Naive thymus-derived CD4-positive, alpha-beta T cell (primary cell): Measurements from ENCODE around the gene RNF149. TPM values are rescaled to one million over a fixed set of nuclear protein-coding genes. Genes with fewer than 3 reads are reported as not detected.

ENCODE experiments used
- ATAC-seq: fragments of 150-1000 bp; cut with Tn5 transposase; 2 replicates; pipeline ENCODE4 v1.10.0; 2021; ENCODE audit warnings: mild to moderate bottlenecking, moderate library complexity
- CTCF ChIA-PET: fragments of 350-600 bp; sonication (Branson Sonifier 250); formaldehyde crosslinking; loops from one replicate; lab custom pipeline; 2021; ENCODE audit warnings: antibody characterized with exemption; lab: Charles Lee
- POLR2A ChIA-PET: fragments of 350-600 bp; sonication (Branson Sonifier 250); formaldehyde crosslinking; loops from one replicate; lab custom pipeline; 2021; ENCODE audit warnings: antibody characterized with exemption, inconsistent platforms; lab: Charles Lee
- DNase-seq, 9 donors: peaks; one replicate each; pipeline versions ENCODE4 v3.0.0 to v3.0.0-alpha.2; 2020 to 2022; ENCODE audit warnings: mixed read lengths in 1 of 9
- H3K27ac ChIP-seq: one replicate; pipeline ENCODE4 v1.7.0; 2013; ENCODE audit warnings: mild to moderate bottlenecking, low read depth, low read length, moderate library complexity
- H3K27me3 ChIP-seq, 2 donors: one replicate each; pipeline ENCODE4 v1.7.0; 2013; ENCODE audit warnings: low read length in 2 of 2, mild to moderate bottlenecking in 2 of 2, moderate library complexity in 2 of 2; ENCODE audit not compliant: control insufficient read depth in 2 of 2, insufficient read depth in 2 of 2
- H3K36me3 ChIP-seq, 3 experiments: 1 replicate in 2 of 3; 2 replicates in 1 of 3; pipeline ENCODE4 v1.7.0; 2013; ENCODE audit warnings: low read length in 3 of 3, mild to moderate bottlenecking in 3 of 3, moderate library complexity in 1 of 3; ENCODE audit not compliant: insufficient read depth in 3 of 3, control insufficient read depth in 2 of 3
- H3K4me1 ChIP-seq, 2 donors: one replicate each; pipeline ENCODE4 v1.7.0; 2013; ENCODE audit warnings: low read length in 2 of 2, mild to moderate bottlenecking in 2 of 2, moderate library complexity in 1 of 2; ENCODE audit not compliant: control insufficient read depth in 2 of 2, insufficient read depth in 2 of 2
- H3K4me3 ChIP-seq: 2 replicates; pipeline ENCODE4 v1.7.0; 2013; ENCODE audit warnings: mild to moderate bottlenecking, low read length
- H3K9me3 ChIP-seq, 3 experiments: 1 replicate in 2 of 3; 2 replicates in 1 of 3; pipeline ENCODE4 v1.7.0; 2013; ENCODE audit warnings: low read length in 3 of 3; ENCODE audit not compliant: control insufficient read depth in 2 of 3
- H3K27ac Mint-ChIP-seq, 9 donors: one replicate each; pipeline ENCODE4 v1.8.0; 2020 to 2022; ENCODE audit warnings: mixed read lengths in 9 of 9, mild to moderate bottlenecking in 8 of 9, moderate library complexity in 5 of 9, inconsistent platforms in 2 of 9
- H3K27me3 Mint-ChIP-seq, 5 donors: one replicate each; pipeline ENCODE4 v1.8.0; 2021 to 2022; ENCODE audit warnings: mixed read lengths in 5 of 5, mild to moderate bottlenecking in 1 of 5
- H3K36me3 Mint-ChIP-seq, 5 donors: one replicate each; pipeline ENCODE4 v1.8.0; 2020 to 2022; ENCODE audit warnings: mixed read lengths in 5 of 5, mild to moderate bottlenecking in 3 of 5, inconsistent platforms in 1 of 5
- H3K4me1 Mint-ChIP-seq, 7 donors: one replicate each; pipeline ENCODE4 v1.8.0; 2020 to 2022; ENCODE audit warnings: mixed read lengths in 7 of 7, mild to moderate bottlenecking in 3 of 7, inconsistent platforms in 1 of 7
- H3K4me3 Mint-ChIP-seq, 10 donors: one replicate each; pipeline ENCODE4 v1.8.0; 2020 to 2022; ENCODE audit warnings: mild to moderate bottlenecking in 10 of 10, mixed read lengths in 10 of 10, moderate library complexity in 6 of 10, inconsistent platforms in 2 of 10
- H3K9me3 Mint-ChIP-seq, 11 donors: one replicate each; pipeline ENCODE4 v1.8.0; 2020 to 2022; ENCODE audit warnings: mixed read lengths in 11 of 11, mild to moderate bottlenecking in 4 of 11, inconsistent platforms in 1 of 11, moderate library complexity in 1 of 11
- intact Hi-C, 2 donors: fragments of 100-400 bp; cut with micrococcal nuclease; formaldehyde crosslinking; loops; one replicate each; pipeline ENCODE4 v1.15.1; 2023
- polyA plus RNA-seq, 2 donors: library from polyadenylated mRNA; unstranded; fragments of 300-500 nt; fragmentation: Illumina TruSeq; gene quantifications; one replicate each; pipeline ENCODE4 v1.2.3, GENCODE V29; 2021
- total RNA-seq, 6 experiments: library from RNA in 5 of 6; stranded (reverse) in 5 of 6; gene quantifications; 1 replicate in 5 of 6; 2 replicates in 1 of 6; pipeline ENCODE4 v1.2.3 and lab custom pipeline; 2021 to 2026

RNF149 gene
- total and polyA plus RNA-seq, 7 experiments from 2014 or later, result 45.2 to 159 (median 112) TPM

DNA sequence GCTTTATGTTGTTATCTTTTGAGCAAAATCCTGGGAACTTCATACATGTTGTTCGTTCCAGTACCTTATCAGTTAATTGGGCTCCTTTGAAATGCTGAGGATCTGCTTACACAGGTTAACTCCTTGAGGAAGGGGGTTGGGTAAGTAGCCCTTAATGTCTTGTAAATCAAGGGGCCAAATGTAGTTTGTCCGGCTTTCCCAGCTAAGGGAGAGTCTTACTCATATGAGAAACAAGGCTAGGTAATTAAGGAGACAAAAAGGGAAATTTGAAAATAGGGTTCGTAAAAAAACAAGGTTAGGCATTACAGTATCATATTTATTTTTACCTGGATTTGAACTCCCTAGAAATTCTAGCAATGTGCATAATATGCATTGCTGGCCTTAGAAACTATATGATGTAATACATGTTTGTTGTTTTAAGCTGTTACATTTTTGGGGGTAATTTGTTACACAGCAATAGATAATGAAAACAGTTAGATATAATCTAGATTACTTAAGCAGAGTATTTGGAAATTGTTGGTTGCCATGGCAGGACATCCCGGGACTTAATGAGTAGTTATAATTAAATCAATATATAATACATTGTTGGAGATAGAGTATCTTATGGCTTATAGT, 30.9 kb upstream of the RNF149 start:
- CTCF ChIA-PET, result no interaction called here
- no peak overlapping the region for H3K27ac Mint-ChIP-seq

DNA sequence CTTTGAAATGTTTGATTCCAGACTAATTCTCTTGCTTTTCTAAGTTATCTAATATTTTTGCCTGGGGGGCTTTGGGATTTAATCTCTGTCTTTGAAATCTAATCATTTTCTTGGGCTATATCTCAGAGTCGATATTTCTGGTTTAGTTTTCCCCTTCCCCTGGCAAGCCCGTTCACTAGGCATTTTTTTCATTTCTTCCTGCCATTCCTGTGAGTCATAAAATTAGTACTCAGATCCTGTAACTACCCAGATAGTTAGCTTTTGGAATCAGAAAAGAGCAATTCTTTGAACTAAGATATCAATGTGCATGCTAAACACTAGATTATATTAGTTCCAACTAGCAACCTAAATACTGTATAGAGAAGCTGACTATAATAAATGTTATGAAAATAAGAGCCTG, 29.4 kb upstream of the RNF149 start:
- peaks cover 25 to 63% (median 50%) of the 10 kb centered on the region in 7 donors for H3K4me1 Mint-ChIP-seq
- no peak for DNase-seq
- POLR2A ChIA-PET, result no interaction called here
- Histone ChIP-seq H3K4me3 (no peak overlapping the region), H3K27ac (no peak overlapping the region), H3K36me3 (no peaks in the 10 kb centered on the region), H3K27me3 (no peaks in the 10 kb centered on the region), H3K4me1 (peaks cover 6 to 42% of the 10 kb centered on the region in 2 donors), H3K9me3 (no peaks in the 10 kb centered on the region)
- no peak for ATAC-seq
- peaks cover 0 to 10% (median 0%) of the 10 kb centered on the region in 5 donors for H3K27me3 Mint-ChIP-seq
- intact Hi-C loops, result no loop called here
- H3K36me3 Mint-ChIP-seq, result peaks cover 0 to 4% (median 0%) of the 10 kb centered on the region in 5 donors
- H3K4me3 Mint-ChIP-seq, result no peak overlapping the region
- peak overlapping the region in 1 of 9 donors; percentile 24 for H3K27ac Mint-ChIP-seq
- no peaks in the 10 kb centered on the region for H3K9me3 Mint-ChIP-seq
- CTCF ChIA-PET, result interaction anchor here (0.6 to 1.0 kb wide), 3 partner anchors 64 to 354 kb away, joined by 3 to 4 read pairs (median 3); no protein-coding TSS in a partner anchor

More for the DNA sequence above, 30.9 kb upstream of the RNF149 start:
- intact Hi-C loops, result no loop called here
- Mint-ChIP-seq H3K4me1 (peaks cover 24 to 50% (median 39%) of the 10 kb centered on the region in 7 donors), H3K27me3 (peaks cover 0 to 15% (median 0%) of the 10 kb centered on the region in 5 donors), H3K9me3 (no peaks in the 10 kb centered on the region), H3K4me3 (no peak overlapping the region), H3K36me3 (peaks cover 0 to 4% (median 0%) of the 10 kb centered on the region in 5 donors)
- Histone ChIP-seq H3K27ac (no peak overlapping the region), H3K9me3 (no peaks in the 10 kb centered on the region), H3K36me3 (no peaks in the 10 kb centered on the region), H3K4me3 (no peak overlapping the region), H3K4me1 (peaks cover 6 to 27% of the 10 kb centered on the region in 2 donors), H3K27me3 (no peaks in the 10 kb centered on the region)
- ATAC-seq, result no peak
- DNase-seq, result no peak
- POLR2A ChIA-PET, result no interaction called here

DNA sequence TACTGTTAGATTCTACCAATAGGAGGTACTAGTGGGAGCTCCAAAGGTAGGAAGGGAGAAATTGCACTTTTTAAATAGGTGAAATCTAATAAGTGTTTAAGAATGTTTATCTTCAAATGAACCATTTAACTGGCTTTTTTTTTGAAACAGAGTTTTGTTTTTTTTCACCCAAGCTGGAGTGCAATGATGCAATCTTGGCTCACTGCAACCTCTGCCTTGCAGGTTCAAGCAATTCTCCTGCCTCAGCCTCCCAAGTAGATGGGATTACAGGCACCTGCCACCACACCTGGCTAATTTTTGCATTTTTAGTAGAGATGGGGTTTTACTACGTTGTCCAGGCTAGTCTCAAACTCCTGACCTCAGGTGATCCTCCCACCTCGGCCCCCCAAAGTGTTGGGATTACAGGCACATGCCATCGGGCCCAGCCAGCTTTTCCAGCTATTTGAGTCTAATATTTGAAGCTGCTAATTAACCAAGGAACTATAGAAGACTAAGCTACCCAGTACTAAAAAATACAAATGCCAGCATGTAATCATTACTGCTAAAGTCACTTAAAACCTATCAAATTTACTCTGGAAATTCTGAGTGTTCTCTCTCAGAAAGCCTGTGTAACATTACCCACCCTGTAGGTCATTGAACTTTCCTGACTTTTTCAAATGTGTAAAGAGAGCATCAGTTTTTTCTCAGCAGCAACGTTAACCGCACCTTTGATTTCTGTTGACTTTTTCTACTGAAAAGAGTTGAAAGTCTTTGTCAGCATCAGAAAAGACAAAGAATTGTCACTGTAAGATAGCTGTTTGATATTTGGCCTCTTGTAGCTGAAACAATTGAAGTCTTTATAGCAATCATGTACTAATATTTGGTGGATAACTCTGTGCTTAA, 24.6 kb upstream of the RNF149 start:
- peaks cover 0 to 10% (median 0%) of the 10 kb centered on the region in 5 donors for H3K27me3 Mint-ChIP-seq
- no peaks in the 10 kb centered on the region for H3K9me3 Mint-ChIP-seq
- Histone ChIP-seq H3K9me3 (no peaks in the 10 kb centered on the region), H3K36me3 (no peaks in the 10 kb centered on the region), H3K27ac (peak overlapping the region; percentile 5), H3K4me1 (peaks cover 27 to 59% of the 10 kb centered on the region in 2 donors), H3K4me3 (no peak overlapping the region), H3K27me3 (no peaks in the 10 kb centered on the region)
- DNase-seq (peak in 6 of 9 donors; percentile 50 to 73 (median 66)), ATAC-seq (peak; percentile 39)
- peaks cover 0 to 3% (median 0%) of the 10 kb centered on the region in 5 donors for H3K36me3 Mint-ChIP-seq
- H3K27ac Mint-ChIP-seq, result peak overlapping the region in 8 of 9 donors; percentile 30 to 77 (median 64)
- intact Hi-C loops, result loop anchor here in 1 of 2 donors (5.0 kb wide), 2 partner anchors 36 to 364 kb away; partner anchors contain the start of gene MAP4K4
- peaks cover 19 to 36% (median 28%) of the 10 kb centered on the region in 7 donors for H3K4me1 Mint-ChIP-seq
- ChIA-PET CTCF (interaction anchor here (0.9 to 6.2 kb wide), 7 partner anchors 9 to 93 kb away, joined by 3 to 49 read pairs (median 4); no protein-coding TSS in a partner anchor), POLR2A (interaction anchor here (0.6 to 8.4 kb wide), 7 partner anchors 14 to 405 kb away, joined by 3 to 104 read pairs (median 3); partner anchors contain the start of genes CNOT11 and RNF149)
- H3K4me3 Mint-ChIP-seq, result peak overlapping the region in 8 of 10 donors; percentile 23 to 74 (median 56)

DNA sequence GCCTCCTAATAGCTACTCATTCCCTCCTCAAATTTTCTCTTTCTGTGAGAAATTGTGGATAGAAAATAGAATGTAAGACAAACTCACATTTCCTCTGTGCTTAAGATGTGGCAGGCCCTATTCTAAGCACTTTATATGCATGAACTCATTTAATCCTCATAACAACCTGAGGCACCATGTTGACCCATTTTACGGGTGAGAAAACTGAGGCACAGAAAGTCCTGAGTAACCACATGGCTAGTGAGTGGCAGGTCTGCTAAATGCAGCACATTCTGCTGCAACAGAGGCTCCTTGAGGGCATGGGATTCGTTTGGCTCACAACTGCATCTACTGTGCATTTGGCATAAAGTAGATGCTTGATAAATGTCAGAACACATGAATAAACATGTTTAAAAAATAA, 22.7 kb upstream of the RNF149 start:
- Mint-ChIP-seq H3K4me3 (peak overlapping the region in 6 of 10 donors; percentile 50 to 74 (median 64)), H3K27me3 (no peaks in the 10 kb centered on the region), H3K9me3 (no peaks in the 10 kb centered on the region), H3K36me3 (peaks cover 0 to 1% (median 0%) of the 10 kb centered on the region in 5 donors), H3K27ac (peak overlapping the region in 5 of 9 donors; percentile 52 to 89 (median 79)), H3K4me1 (peaks cover 13 to 32% (median 28%) of the 10 kb centered on the region in 7 donors)
- Histone ChIP-seq H3K36me3 (no peaks in the 10 kb centered on the region), H3K4me3 (no peak overlapping the region), H3K4me1 (peaks cover 34 to 74% of the 10 kb centered on the region in 2 donors), H3K9me3 (no peaks in the 10 kb centered on the region), H3K27ac (peak overlapping the region; percentile 50), H3K27me3 (no peaks in the 10 kb centered on the region)
- intact Hi-C loops, result loop anchor here in 1 of 2 donors (5.0 kb wide), 2 partner anchors 34 to 366 kb away; partner anchors contain the start of gene MAP4K4
- no peak for ATAC-seq
- POLR2A ChIA-PET, result interaction anchor here (0.6 to 8.4 kb wide), 4 partner anchors 21 to 40 kb away, joined by 3 to 104 read pairs (median 4); partner anchors contain the start of gene RNF149
- no peak for DNase-seq
- CTCF ChIA-PET, result interaction anchor here (2.2 to 6.2 kb wide), 2 partner anchors 10 to 23 kb away, joined by 9 to 49 read pairs; partner anchors contain the start of gene RNF149

DNA sequence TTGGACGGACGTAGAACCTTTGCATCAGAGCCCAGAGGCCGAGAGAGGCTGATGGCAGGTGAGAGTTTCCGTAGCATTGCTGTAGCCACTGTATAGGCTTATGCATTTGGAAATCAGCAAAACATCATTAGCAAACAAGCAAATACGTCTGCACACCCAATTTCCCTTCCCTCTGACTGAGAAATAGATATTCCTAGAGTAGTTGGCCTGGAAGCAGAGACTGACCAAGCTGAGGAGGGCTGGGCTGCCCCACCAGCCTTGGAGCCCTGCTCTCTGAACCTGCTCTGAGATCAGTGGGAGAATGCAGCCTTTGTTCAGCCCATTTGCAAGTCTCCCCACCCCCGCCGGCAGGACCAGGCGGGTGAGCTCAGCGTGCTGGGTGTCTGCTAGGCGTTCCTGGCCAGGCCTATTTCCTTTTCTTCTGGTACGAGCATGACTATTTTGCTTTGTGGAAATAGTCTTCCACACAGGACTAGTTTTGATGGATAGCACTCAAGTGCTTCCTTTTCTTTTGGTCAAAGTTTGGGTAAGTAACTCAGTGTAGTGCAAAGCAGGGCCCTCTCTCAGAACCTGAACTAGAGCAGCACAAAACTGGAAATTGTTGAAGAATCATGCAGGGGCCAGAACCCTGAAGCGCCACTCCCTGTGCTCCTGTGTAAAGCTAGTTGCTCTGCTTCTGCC, 21.9 kb upstream of the RNF149 start:
- peaks cover 34 to 74% of the 10 kb centered on the region in 2 donors for H3K4me1 ChIP-seq
- H3K4me1 Mint-ChIP-seq, result peaks cover 13 to 32% (median 28%) of the 10 kb centered on the region in 7 donors
- DNase-seq (peak in 2 of 9 donors; percentile 27 to 35), ATAC-seq (peak; percentile 34)
- H3K27ac ChIP-seq, result peak overlapping the region; percentile 50
- ChIA-PET POLR2A (interaction anchor here (0.6 to 8.4 kb wide), 8 partner anchors 20 to 297 kb away, joined by 3 to 104 read pairs (median 4); partner anchors contain the start of gene RNF149), CTCF (interaction anchor here (0.5 to 6.2 kb wide), 3 partner anchors 11 to 95 kb away, joined by 5 to 49 read pairs (median 9); partner anchors contain the start of gene RNF149)
- no peaks in the 10 kb centered on the region for H3K27me3 ChIP-seq
- intact Hi-C loops, result loop anchor here in 1 of 2 donors (5.0 kb wide), 2 partner anchors 33 to 367 kb away; partner anchors contain the start of gene MAP4K4
- peak overlapping the region in 4 of 9 donors; percentile 79 to 89 (median 81) for H3K27ac Mint-ChIP-seq
- H3K9me3 ChIP-seq, result peaks cover 0 to 4% (median 0%) of the 10 kb centered on the region in 3 experiments
- peak overlapping the region; percentile 28 for H3K4me3 ChIP-seq
- no peaks in the 10 kb centered on the region for H3K36me3 ChIP-seq
- peaks cover 0 to 2% (median 0%) of the 10 kb centered on the region in 11 donors for H3K9me3 Mint-ChIP-seq
- peak overlapping the region in 6 of 10 donors; percentile 50 to 74 (median 64) for H3K4me3 Mint-ChIP-seq
- peaks cover 0 to 1% (median 0%) of the 10 kb centered on the region in 5 donors for H3K36me3 Mint-ChIP-seq
- no peaks in the 10 kb centered on the region for H3K27me3 Mint-ChIP-seq
